ENCODE data around the gene RUNDC3A.
"Not testable (repeated sequence)": the region's sequence is repeated elsewhere in the genome, so short reads cannot be mapped to it uniquely, and the experiment has no call there.

RUNDC3A gene

DNA sequence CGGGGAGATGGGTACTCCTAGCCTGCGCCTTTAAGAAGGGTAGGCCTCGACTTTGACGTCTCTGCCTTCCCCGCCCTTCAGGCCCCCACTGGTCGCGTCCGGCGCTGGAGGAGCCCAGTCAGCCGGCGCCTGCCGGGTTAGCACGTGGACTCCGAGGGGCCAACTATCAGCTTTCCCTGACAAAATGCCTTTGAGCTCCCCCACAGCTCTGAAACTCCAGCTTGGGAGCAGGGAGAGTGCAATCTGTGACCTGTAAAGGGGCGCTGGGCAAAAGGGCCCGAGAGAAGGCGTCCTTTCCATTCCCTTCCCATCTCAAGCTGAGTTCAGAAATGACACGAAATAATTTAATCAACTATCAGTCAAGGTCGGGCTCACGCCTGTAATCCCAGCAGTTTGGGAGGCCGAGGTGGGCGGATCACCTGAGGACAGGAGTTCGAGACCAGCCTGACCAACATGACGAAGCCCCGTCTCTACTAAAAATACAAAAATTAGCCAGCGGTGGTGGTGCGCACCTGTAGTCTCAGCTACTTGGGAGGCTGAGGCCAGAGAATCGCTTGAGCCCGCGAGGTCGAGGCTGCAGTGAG is 18.6 kb downstream of the RUNDC3A start:
- no peak overlapping the region for H3K4me3 ChIP-seq (ENCODE audit: low read depth, low read length)
- DNase-seq (ENCODE audit: low read depth, low spot score) = peak; percentile 80
- ChIA-PET CTCF (interaction anchor here (0.6 to 1.6 kb wide), 9 partner anchors 13 to 195 kb away, joined by 3 to 12 read pairs (median 4); partner anchors contain the start of genes FAM171A2 and UBTF), POLR2A (interaction anchor here (0.6 to 1.0 kb wide), 5 partner anchors 10 to 107 kb away, joined by 4 to 8 read pairs (median 4); partner anchors contain the start of genes GRN and UBTF)
- no peak for TF ChIP-seq CTCF (IDR thresholded peaks at IDR 0.05; ENCODE audit: insufficient read depth, low read length, missing control alignments)

DNA sequence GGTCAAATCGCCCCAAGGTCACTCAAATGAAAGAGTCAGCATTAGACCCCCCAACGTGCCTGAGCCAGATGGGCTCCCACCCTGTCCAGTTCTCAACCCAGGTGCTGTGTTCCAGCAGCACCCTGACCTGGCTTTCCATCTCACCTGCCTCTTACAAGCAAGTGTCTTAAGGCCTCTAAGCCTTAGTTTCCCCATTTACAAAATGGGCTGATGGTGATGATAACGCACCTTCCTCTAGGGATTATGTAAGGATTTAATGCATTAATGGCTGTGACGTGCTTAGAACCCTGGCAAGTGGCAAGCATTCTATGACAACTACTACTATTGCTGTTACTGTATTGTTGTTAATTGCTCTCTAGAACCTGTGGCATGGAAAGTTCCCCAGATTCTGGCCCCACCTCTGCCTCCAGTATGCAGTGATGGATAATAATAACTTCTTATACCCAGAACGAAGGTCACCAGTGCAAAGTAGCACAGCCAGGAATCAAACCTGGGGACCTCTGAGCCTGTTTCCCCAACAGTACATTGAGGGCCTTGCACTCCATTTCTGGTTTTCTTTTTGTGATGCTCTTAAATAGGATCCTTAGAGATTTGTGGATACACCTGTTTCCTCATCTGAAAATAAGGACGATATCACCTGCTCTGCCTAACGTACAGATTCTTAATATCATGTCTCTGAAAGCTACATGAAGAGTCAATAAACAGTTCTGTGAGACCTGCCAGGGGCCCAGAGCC is 19.5 kb downstream of the RUNDC3A start:
- POLR2A ChIA-PET = interaction anchor here (0.8 kb wide), 1 partner anchor 106 kb away, joined by 8 read pairs; no protein-coding TSS in a partner anchor
- H3K4me3 ChIP-seq (ENCODE audit: low read depth, low read length) = no peak overlapping the region
- CTCF ChIA-PET = interaction anchor here (0.7 to 9.2 kb wide), 10 partner anchors 17 to 195 kb away, joined by 3 to 130 read pairs (median 4); partner anchors contain the start of genes GRN and UBTF
- DNase-seq (ENCODE audit: low read depth, low spot score) = no peak
- TF ChIP-seq CTCF (IDR thresholded peaks at IDR 0.05; ENCODE audit: insufficient read depth, low read length, missing control alignments) = no peak

- H3K4me3 ChIP-seq (ENCODE audit: low read depth, low read length); DNase-seq (ENCODE audit: low read depth, low spot score); POLR2A ChIA-PET: not testable (repeated sequence)
- CTCF ChIA-PET = interaction anchor here (1.4 to 9.2 kb wide), 12 partner anchors 11 to 386 kb away, joined by 3 to 130 read pairs (median 13); partner anchors contain the start of gene GRN
Observed at GRCh38 chr17:44329516-44329915, 21.1 kb downstream of the RUNDC3A start.

DNA sequence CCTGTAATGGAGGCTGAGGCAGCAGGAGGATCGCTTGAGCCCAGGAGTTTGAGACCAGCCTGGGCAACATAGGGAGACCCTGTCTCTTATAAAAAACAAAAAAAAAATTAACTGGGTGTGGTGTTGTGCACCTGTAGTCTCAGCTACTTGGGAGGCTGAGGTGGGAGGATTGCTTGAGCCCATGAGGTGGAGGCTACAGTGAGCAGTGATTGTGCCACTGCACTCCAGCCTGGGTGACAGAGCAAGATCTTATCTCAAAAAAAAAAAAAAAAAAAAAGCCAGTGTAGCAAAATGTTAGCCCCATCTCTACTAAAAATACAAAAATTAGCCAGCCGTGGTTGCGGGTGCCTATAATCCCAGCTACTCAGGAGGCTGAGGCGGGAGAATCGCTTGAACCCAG is 21.9 kb downstream of the RUNDC3A start:
- POLR2A ChIA-PET = interaction anchor here (0.7 kb wide), 1 partner anchor 11 kb away, joined by 3 read pairs; no protein-coding TSS in a partner anchor
- not testable (repeated sequence) for DNase-seq (ENCODE audit: low read depth, low spot score); H3K4me3 ChIP-seq (ENCODE audit: low read depth, low read length)
- CTCF ChIA-PET = interaction anchor here (0.7 to 9.2 kb wide), 29 partner anchors 8 to 387 kb away, joined by 3 to 130 read pairs (median 7); partner anchors contain the start of gene GRN

GRCh38 chr17:44331249-44331760 is 22.9 kb downstream of the RUNDC3A start:
- peak; percentile 61 for TF ChIP-seq CTCF (IDR thresholded peaks at IDR 0.05; ENCODE audit: insufficient read depth, low read length, missing control alignments)
- CTCF ChIA-PET = interaction anchor here (0.6 to 9.2 kb wide), 36 partner anchors 9 to 539 kb away, joined by 3 to 130 read pairs (median 6); partner anchors contain the start of genes FAM171A2 and GRN
- no peak overlapping the region for H3K4me3 ChIP-seq (ENCODE audit: low read depth, low read length)
- no peak for DNase-seq (ENCODE audit: low read depth, low spot score)
- POLR2A ChIA-PET = interaction anchor here (0.7 kb wide), 1 partner anchor 121 kb away, joined by 5 read pairs; no protein-coding TSS in a partner anchor

GRCh38 chr17:44333371-44333770 is 25.0 kb downstream of the RUNDC3A start:
- POLR2A ChIA-PET = interaction anchor here (0.5 kb wide), 1 partner anchor 157 kb away, joined by 3 read pairs; no protein-coding TSS in a partner anchor
- no peak overlapping the region for H3K4me3 ChIP-seq (ENCODE audit: low read depth, low read length)
- CTCF ChIA-PET = interaction anchor here (0.7 to 9.2 kb wide), 11 partner anchors 7 to 302 kb away, joined by 3 to 130 read pairs (median 6); partner anchors contain the start of gene GRN
- no peak for DNase-seq (ENCODE audit: low read depth, low spot score)
- TF ChIP-seq CTCF (IDR thresholded peaks at IDR 0.05; ENCODE audit: insufficient read depth, low read length, missing control alignments) = no peak

DNA sequence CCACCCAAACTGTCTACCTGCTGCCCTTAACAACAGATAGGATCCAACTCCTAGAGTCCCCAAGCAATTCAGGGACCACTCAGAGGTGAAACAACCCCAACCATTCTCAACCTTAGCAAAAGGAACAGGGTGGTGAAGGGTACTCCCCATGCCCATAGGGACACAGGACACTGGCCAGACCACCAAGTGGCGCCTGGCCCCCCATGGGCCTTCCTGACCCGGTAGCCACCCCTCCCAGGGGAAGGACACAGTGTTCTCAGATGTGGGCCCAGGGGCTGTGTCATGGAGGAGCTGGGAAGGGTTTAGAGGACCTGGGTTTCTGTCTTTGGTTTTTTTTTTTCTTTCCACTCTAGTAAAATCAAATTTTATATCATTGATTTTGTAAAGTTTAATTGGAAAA is 25.9 kb downstream of the RUNDC3A start:
- no peak for DNase-seq (ENCODE audit: low read depth, low spot score)
- TF ChIP-seq CTCF (IDR thresholded peaks at IDR 0.05; ENCODE audit: insufficient read depth, low read length, missing control alignments) = no peak
- CTCF ChIA-PET = interaction anchor here (1.3 to 9.2 kb wide), 3 partner anchors 10 to 124 kb away, joined by 5 to 130 read pairs (median 37); partner anchors contain the start of gene GRN
- H3K4me3 ChIP-seq (ENCODE audit: low read depth, low read length) = no peak overlapping the region
- POLR2A ChIA-PET = no interaction called here
